GM06990 (cell line): ENCODE measurements around the gene STARD8.
A peak's percentile ranks its signal among the peaks of the same experiment; 100 is the strongest.

Experiments
- DNase-seq: peaks from one replicate; pipeline ENCODE4 v3.0.0-alpha.2; 2011; ENCODE audit not compliant: insufficient read length; ENCODE audit errors: extremely low read depth
- H3K27me3 ChIP-seq: replicated peaks from 2 replicates; pipeline ENCODE4 v1.6.0; 2011; ENCODE audit warnings: low read length; ENCODE audit not compliant: control insufficient read depth, insufficient read depth
- H3K36me3 ChIP-seq: 2 replicates; pipeline ENCODE4 v1.5.1; 2011; ENCODE audit warnings: low read length; ENCODE audit not compliant: control insufficient read depth, insufficient read depth
- H3K4me3 ChIP-seq: replicated peaks from 2 replicates; pipeline ENCODE4 v1.5.1; 2011; ENCODE audit warnings: low read depth, mild to moderate bottlenecking, control low read depth, low read length
- CTCF ChIP-seq: IDR thresholded peaks from 2 replicates; pipeline ENCODE4 v1.5.1; 2011; ENCODE audit warnings: low read length, control low read depth, mild to moderate bottlenecking, inconsistent platforms; ENCODE audit not compliant: insufficient read depth, poor library complexity, severe bottlenecking

The STARD8 gene

GRCh38 chrX:68708503-68709290 is 61.2 kb downstream of the STARD8 start:
- DNase-seq: no peak
- TF ChIP-seq CTCF: no peak
- H3K4me3 ChIP-seq: no peak overlapping the region
- no peaks in the 10 kb centered on the region for H3K36me3 ChIP-seq
- H3K27me3 ChIP-seq: no peaks in the 10 kb centered on the region

- DNase-seq: no peak
- Histone ChIP-seq H3K27me3 (no peaks in the 10 kb centered on the region), H3K36me3 (no peaks in the 10 kb centered on the region), H3K4me3 (no peak overlapping the region)
- peak; percentile 53 for TF ChIP-seq CTCF
Measured at GRCh38 chrX:68710870-68711576, 63.6 kb downstream of the STARD8 start.

- H3K36me3 ChIP-seq: no peaks in the 10 kb centered on the region
- no peak overlapping the region for H3K4me3 ChIP-seq
- TF ChIP-seq CTCF: no peak
- no peak for DNase-seq
- H3K27me3 ChIP-seq: no peaks in the 10 kb centered on the region
Measured at GRCh38 chrX:68711845-68712244, 64.4 kb downstream of the STARD8 start.

- Histone ChIP-seq H3K36me3 (no peaks in the 10 kb centered on the region), H3K4me3 (no peak overlapping the region), H3K27me3 (no peaks in the 10 kb centered on the region)
- DNase-seq: no peak
- no peak for TF ChIP-seq CTCF
Measured at GRCh38 chrX:68714856-68715255, 67.4 kb downstream of the STARD8 start.

- TF ChIP-seq CTCF: no peak
- H3K4me3 ChIP-seq: no peak overlapping the region
- no peaks in the 10 kb centered on the region for H3K36me3 ChIP-seq
- no peak for DNase-seq
- no peaks in the 10 kb centered on the region for H3K27me3 ChIP-seq
Measured at GRCh38 chrX:68717196-68717595, 69.7 kb downstream of the STARD8 start.
